Measurements from ENCODE around the gene LRRC61.
"Not testable (repeated sequence)": the region's sequence is repeated elsewhere in the genome, so short reads cannot be mapped to it uniquely, and the experiment has no call there.

Gene LRRC61, protein sequence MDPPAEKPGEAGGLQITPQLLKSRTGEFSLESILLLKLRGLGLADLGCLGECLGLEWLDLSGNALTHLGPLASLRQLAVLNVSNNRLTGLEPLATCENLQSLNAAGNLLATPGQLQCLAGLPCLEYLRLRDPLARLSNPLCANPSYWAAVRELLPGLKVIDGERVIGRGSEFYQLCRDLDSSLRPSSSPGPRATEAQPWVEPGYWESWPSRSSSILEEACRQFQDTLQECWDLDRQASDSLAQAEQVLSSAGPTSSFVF

DNA sequence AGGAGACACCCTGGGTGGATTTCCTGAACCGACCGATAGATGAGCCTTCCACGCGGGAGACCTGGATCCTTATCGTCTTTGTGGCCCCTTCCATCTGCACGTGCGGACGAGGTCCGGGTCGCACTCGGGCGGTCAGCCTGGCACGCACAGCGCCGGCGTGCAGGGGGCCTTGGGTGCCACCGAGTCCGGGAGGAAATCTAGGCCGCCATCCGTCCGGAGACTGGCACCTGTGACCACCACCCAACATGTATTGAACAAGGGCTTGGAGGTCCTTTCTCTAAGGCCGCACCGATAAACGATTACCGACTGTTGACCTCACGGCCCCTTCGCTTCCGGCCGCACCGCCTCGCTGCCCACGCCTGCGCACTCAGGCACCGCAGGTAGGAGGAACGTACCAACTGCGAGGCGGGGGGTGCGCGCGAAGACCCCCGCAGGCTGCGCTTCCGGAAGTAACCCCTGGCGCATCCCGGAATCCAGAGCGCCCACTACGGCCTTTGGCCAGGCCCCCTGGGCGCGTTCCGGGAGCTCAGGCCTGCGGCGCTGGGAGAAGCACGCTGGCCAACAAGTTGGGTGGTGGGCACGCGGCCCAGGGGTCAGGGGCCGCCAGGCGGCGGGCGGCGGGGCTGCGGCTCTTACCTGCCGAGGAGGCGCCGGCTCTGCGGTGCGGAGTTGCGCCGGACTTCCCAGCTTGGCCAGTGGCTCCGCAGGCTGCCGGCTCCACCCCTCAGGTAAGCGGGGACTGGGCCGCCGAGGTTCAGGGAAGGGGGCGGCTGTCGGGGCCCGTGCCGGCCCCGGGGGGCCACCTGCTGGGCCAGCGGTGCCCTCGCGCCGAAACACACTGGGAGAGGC is at the start of gene LRRC61, which contains the start of gene ACTR3C:
TSS of gene LRRC61 (plus strand) at position 523 of the 849 bp plus-strand sequence. CDS start 13,507 bp downstream, outside the sequence.
TSS of gene ACTR3C (minus strand) at position 713 of the 849 bp plus-strand sequence. CDS start 28,249 bp downstream, outside the sequence.
- no peak for DNase-seq

DNA sequence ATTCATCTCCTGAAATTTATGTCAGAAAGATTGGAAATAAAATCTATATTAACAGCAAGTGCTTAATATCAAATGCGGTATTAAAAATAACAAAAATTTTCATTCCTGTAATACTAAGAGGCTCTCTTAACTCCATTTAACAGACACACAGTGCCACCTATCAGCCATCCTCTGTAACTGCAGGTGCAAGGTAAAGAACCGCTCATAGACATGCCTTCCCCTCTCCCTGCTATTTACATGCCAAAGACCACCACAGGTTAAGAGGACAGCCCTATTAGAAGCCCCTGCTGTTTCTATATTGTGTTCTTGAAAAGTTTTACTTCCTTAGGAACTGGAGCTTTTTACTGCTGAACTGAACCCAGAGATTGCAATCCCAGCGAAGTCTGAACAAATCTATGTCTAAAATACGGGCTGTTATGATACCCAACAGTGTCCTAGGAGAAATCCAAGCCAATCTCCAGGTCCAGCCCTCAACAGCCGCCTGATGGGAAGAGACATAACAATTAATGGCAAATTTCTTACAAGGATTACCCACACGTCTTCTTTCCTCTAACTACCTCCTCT is 46.9 kb upstream of the LRRC61 start:
- not testable (repeated sequence) for DNase-seq

DNA sequence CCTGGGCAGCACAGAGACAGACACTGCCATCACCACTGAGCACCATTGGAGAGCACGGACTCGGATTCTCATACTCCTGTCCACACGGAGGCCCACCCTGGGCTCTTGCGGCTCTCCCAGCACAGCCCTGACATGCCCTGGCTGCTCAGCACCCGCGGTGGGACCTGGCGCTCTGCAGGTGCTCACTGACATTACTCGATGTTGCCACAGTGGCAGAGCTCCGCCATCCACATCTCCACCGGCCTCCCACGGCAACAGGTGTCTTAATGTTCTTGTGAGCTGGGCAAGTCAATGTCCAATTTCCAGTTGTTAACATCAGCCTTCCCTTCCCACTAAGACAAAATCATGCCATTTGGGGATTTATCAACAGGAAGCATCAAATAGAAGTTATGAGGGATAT is 44.8 kb upstream of the LRRC61 start:
- DNase-seq: not testable (repeated sequence)

DNA sequence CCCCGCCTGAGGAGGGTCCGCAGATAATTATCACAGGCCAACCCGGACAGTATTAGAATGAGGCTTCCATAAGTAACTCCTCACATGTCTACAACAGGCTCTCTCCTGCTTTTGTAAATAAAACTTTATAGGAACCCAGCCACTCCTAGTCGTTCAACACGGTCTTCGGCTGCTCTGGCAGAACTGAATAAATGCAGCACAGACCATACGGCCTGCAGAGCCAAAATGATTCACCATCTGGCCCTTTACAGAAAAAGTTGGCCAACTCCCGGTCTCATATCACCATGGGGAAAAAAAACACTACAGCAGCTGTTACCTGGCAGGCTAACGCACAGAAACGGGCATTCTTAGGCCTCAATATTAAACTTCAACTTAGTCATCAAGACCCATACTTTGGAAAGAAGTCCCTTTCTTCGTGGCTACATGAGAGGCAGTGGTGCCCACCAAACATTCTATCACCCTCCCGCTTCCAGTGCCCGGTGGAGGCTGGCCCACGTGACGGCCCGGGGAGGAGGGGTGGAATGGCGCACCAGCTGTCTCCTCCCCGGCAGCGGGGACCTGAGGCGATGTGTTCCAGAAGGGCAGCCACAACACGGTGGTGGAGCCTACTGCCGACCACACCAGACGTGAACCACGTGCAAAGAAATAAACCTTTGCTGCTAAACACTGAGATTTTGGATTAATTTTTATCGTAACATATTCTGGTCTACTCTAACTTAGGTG is 41.3 kb upstream of the LRRC61 start:
- not testable (repeated sequence) for DNase-seq

DNA sequence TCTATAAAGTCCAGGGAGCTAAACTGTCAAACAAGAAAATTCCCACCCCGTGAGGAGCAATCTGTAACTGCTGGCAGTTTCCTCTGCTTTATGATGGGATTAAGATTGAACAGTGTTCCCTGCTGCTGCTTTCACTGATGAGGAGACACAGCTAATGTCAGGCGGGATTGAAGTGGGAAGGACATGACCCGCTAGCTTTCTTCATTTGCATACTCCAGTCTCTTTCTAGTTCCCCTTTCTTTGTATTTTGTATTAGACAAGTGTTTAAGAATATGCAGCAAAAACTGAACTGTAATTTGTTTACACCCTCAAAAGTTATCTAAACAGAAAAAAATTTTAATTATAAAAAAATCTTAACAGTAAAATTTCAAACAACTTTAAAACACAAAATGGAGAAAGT is 40.0 kb upstream of the LRRC61 start:
- not testable (repeated sequence) for DNase-seq

DNA sequence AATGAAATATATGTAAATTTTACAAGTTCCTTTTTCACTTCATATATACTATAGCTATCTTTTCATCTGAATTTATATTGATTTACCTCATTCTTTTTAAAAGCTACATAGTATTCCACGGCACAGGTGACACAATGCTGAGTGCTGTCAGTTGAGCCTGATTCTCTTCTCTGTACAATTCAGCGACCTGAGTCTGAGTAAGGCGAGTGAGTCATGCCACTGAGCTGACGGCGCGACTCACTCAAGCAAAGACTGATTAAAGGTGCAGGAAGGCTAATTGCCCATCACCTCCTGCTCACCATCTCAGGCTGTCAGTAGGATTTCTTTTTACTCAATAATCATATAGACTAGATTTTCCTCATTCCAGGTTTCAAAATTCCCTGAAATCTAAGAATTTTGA is 39.5 kb upstream of the LRRC61 start:
- DNase-seq: not testable (repeated sequence)

DNA sequence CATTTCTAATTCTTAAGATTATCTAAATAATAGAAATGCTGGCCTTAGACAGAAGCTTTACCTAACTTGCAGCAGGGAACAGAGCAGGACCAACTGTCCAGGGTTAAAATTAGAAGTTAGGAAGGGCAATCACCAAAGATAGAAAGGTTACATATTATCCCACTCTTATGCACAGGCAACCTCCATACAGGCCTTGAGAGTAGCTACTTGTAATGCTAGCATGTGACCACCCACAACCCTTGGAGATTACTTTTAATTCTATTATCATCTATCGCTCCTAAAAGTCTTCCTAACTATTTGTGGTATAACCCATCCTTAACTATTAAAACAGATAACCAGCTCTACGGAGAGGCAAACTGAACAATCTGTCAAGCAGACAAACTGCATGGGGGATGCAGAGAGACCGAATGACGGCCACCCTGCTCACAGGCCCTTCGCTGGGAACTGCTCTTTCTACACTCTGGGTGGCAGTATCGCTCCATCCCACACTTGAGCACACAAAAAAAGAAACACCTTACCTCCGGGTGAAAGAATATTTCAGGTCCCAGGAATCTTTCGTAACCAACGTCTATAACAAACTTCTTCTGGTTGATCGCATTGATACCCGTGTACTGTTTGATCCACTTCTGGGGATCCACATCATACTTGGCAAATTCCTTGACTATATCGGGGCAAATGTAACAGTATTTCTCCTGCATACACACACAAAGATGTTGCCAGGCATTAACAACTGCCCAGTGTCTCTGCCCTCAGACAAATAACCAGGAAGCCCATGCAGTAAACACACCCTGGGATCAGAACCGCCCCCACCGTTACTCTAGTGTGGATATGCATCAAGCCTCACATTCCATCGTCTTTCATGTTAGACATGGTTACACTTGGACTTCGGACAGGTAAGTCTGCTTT is 37.1 kb upstream of the LRRC61 start:
- not testable (repeated sequence) for DNase-seq

DNA sequence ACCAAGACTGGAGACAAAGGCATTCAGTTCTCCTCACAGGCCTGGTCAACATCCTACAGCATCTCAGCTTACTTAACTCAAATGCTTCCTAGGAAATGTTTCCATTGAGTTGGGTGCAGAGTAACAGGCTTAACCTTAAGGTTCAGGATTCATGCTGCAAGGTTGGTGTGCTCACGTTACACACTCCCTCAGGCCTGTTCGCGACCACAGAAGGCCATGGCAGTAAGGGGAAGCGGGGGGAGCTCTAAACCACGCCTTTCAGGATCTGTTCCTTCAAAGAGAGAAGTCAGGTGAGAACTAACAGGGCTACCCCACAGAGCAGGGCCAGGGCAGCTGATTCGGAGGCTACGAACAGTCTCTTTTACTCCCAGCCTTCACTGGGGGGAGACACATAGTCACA is 35.3 kb upstream of the LRRC61 start:
- not testable (repeated sequence) for DNase-seq

DNA sequence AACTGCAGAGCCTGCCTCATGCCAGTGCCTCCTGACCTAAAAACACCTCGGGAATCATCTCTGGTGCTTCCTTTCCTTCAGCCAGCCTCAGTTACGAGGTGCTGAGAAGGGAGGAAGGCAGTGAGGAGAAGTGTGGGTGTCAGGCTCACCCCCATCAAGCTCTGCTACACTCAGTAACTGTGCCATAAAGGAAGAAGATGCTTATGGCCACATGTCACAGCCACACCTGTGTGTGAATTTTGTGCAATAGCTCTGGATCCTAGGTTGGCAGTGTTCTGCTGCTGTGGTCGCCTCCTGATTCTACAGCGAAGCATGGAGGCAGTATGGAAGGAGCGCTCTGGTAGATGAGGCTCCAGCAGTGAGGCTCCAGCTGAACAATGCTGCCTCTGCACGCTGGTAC is 34.3 kb upstream of the LRRC61 start:
- not testable (repeated sequence) for DNase-seq

DNA sequence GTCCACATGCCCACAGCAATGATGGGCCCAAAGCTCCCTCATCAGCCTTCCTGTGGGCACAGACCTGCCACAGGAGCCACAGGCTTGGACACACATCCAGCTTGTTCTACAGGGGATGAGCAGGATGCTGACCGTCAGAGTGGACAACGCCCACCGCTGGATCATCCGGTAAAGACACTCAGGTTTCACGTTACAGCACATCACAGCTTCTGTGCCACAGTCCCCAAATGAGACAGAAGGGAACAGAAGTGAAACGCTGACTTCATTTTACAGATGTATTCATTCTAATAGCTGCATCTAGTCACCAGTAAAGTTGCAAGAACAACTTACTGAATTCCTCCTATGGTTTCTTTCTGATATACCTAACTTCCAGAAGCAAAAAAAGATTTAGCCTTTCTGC is 32.8 kb upstream of the LRRC61 start:
- not testable (repeated sequence) for DNase-seq

DNA sequence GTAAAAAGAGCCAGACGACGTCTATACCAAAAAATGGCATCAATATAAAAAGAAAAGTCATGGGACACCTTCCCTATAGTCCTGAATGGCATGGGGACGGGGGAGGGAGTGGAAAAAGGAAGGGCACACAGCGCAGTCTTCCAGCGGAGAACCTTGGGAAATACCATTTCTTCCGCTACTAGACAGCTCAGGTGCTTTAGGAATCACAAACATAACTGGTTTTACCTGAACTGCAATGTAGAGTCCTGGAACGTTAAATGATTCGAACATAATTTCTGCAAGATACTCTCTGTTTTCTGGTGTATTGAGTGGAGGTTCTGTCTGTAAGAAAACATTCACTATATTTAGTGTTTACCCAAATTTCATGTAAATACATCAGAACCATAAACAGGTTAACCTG is 28.1 kb upstream of the LRRC61 start:
- DNase-seq: not testable (repeated sequence)

DNA sequence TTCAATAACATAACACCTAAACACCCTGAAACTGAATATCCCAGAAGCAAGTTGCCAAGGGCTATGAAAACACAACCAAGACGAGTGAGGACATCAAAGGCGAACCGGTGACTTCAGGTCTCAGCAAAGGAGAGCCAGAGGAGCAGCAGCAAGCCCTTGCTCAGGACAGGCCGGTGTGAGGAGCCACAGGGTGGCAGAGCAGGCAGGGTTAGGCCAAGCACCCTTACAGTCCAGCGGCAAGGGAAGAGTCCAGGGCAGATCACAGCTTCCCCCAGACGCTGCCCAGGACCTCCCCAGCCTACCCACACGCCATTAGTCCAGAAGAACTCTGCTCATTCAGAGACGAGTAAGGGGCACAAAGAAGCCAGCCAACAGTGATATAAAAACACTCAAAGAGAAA is 27.5 kb upstream of the LRRC61 start:
- not testable (repeated sequence) for DNase-seq

DNA sequence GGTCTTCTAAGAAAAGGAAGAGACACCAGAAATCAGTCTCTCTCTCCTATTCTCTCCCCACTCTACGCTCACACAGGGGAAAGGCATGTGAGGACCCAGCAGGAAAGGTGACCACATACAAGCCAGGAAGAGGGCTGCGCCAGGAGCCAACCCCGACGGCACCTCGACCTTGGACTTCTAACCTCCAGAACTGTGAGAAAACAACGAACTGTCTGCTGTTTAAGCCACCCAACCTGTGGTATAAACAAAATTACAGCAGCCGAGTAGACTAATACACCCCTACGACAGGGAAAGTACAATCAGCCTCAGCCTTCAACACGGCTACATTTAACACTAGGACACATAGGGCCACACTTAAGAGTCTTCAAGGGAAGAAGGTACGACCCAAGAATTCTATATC is 26.4 kb upstream of the LRRC61 start:
- DNase-seq: not testable (repeated sequence)

DNA sequence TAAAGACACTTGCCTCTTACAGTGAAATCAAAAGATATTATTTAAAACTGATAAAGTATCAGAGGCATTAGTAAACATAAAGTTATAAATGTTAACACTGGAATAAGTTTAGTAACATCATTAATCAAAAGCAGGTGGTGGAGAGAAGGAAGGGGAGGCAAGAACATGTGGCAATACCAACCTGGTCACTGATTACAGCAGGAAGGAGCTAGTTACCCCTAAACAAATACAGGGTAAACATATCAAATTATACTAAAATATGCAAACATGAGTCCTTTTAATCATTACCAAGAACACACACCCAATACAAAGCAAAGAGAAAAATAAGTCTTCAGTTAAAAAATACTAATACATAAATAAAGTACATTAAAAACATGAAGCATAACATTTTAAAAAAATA is 25.2 kb upstream of the LRRC61 start:
- not testable (repeated sequence) for DNase-seq

DNA sequence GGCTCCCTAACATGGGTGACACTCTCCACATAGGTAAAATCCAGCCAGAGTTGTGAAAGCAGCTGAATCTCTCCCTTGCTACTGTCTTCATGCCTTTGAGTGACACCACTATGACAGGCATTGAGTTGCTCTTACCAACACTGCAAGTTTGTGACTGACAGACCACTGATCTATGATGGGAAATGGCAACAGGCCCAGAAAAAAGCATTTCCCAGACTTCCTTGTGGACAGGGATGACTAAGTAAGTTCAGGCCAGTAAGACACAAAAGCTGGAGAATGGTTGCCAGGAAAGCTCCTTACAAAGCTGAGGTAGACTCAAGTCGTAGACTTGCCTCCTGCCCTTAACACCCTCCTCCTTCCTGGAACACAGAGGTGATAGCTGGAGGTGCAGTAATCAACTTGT is 20.2 kb upstream of the LRRC61 start:
- DNase-seq: not testable (repeated sequence)

DNA sequence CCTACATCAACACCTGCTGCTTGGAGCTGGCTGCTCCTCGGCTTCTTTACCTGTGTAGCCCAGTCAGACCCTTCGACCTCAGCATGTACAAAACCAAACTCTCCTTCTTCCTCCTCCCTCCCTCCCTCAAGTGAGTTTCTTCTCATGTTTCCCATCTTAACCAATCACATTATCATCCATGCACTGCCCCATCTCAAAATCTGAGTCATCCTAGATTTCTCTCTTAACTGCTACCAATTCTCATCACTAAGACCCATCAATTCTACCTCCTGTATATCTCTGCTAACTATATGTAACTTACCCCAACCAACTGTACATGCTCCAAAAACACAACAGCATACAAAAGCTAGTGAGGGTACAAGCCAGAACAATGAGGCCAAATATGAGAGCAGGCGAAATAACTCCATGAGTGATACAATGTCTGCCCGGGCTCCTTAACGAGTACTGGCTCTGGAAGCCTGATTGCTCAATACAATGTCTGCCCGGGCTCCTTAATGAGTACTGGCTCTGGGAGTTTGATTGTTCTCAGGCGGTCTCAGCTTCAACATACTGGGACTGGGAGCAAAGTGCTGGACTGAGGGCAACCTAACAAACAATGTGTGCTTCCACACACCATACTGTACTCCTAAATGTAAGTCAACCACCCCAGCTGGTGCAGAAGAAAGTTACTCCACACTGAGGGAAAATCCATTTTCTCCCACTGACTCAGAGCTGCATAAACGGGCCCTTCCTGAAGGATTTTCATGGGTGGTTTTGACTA is 18.5 kb upstream of the LRRC61 start:
- DNase-seq: not testable (repeated sequence)

DNA sequence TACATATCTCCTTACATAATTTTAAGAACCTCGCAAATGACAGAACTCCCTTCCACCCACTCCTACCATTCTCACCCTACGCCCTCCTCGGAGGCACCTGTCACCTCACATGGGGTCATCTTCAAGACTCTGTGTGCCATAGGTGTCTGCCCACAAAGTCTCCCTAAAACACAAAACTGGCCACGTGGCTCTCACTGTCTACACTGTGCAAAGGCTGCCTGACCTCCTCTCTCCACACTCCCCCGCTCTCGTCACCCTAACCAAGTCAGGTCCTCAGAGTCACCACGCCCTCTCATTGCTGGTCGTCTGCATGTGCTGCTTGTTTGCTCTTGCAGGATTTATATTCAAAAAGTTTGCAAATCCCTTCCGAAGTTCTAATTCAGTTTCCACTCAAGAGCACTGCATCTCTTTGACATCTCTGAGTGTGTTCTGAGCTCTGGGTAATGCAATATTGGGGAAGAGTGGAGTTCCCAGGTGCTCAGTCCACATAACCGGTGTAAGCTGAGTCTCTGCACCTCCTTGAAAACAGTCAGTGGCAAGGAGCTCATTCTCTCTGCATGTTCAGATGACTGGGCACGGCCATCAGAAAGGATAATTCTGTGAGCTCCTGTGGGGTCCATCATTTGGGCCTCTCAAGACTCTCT is 17.8 kb upstream of the LRRC61 start:
- not testable (repeated sequence) for DNase-seq

DNA sequence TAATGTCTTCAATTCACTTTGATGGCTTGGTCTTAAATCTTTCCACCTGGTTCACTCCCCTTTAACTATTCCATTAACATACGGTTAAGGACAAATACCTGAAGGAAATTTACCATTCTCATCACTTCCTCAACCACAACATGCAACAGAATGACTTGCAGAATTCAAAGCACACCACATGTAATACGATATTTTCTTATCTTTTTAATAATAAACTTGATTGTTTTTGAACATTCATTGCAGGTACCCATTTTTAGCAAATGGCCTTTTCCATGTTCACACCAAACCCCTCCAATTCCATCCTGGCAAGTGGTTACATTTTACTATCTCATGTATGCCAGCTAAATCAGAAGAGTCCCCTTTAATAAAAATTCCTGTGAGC is 17.3 kb upstream of the LRRC61 start:
- not testable (repeated sequence) for DNase-seq

DNA sequence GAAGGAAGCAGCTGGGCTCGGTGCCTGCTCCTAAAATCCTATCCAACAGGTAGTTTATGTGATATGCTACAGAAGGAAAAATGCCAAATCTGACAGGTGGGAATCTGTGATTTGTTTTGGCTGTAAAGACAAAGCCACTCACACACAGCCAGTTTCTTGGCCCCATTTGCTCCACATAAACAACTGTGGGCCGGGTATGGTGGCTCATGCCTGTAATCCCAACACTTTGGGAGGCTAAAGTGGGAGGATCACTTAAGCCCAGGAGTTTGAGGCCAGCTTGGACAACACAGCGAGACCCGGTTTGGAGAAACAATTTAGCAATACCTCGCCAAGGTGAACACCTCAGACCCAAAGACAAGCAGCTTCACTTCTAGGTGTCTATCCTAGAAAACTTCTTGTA is 16.8 kb upstream of the LRRC61 start:
- DNase-seq: not testable (repeated sequence)

DNA sequence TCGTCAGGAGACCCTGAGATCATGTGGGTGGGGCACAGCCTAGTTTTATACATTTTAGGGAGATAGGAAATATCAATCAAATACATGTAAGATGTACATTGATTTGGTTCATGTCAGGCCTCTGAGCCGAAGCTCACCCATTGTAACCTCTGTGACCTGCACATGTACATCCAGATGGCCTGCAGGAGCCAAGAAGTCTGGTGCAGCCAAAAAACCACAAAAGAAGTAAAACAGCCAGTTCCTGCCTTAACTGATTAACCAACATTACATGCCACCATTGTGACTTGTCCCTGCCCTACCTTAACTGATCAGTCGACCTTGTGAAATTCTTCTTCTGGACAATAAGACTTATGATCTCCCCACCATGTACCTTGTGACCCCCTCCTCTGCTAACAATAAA is 16.0 kb upstream of the LRRC61 start:
- DNase-seq: no peak

DNA sequence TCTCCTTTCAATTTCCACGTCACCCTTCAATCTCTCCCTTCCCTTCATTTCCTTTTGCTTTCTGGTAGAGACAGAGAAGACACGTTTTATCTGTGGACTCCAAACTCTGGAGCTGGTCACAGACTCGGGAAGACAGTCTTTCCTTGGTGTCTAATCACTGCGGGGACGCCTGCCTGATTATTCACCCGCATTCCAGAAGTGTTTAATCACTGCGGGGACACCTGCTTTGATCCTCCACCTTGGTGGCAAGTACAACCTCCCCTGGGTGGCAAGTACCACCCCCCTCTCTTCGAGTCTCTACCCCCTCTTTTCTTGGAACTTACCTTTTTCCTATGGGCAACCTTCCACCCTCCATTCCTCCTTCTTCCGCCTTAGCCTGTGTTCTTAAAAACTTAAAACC is 15.3 kb upstream of the LRRC61 start:
- no peak for DNase-seq
